WI38 (cell line): ENCODE data around the gene PITPNB.

Experiments
- H3K4me3 ChIP-seq: 2 replicates; pipeline ENCODE4 v1.5.1; 2011; ENCODE audit warnings: low read depth, mild to moderate bottlenecking, control low read depth, low read length
- CTCF ChIP-seq: IDR thresholded peaks from 2 replicates; pipeline ENCODE4 v1.5.1; 2012; ENCODE audit warnings: low read depth, mild to moderate bottlenecking, control low read depth, low read length

PITPNB gene

GRCh38 chr22:27859336-27859735, 59.7 kb downstream of the PITPNB start:
- TF ChIP-seq CTCF: no peak
- H3K4me3 ChIP-seq: no peak overlapping the region; the same call in 1 of the 2 replicates

GRCh38 chr22:27858626-27859025, 60.4 kb downstream of the PITPNB start:
- H3K4me3 ChIP-seq: no peak overlapping the region
- no peak for TF ChIP-seq CTCF

GRCh38 chr22:27857443-27857842, 61.6 kb downstream of the PITPNB start:
- no peak for TF ChIP-seq CTCF

GRCh38 chr22:27856386-27856785, 62.7 kb downstream of the PITPNB start:
- TF ChIP-seq CTCF: no peak
- no peak overlapping the region for H3K4me3 ChIP-seq

More at GRCh38 chr22:27857443-27857842, 61.6 kb downstream of the PITPNB start:
- no peak overlapping the region for H3K4me3 ChIP-seq

GRCh38 chr22:27853424-27853823, 65.6 kb downstream of the PITPNB start:
- no peak for TF ChIP-seq CTCF
- no peak overlapping the region for H3K4me3 ChIP-seq

GRCh38 chr22:27851974-27852746, 66.9 kb downstream of the PITPNB start:
- TF ChIP-seq CTCF: no peak
- no peak overlapping the region for H3K4me3 ChIP-seq

GRCh38 chr22:27850000-27850521, 69.0 kb downstream of the PITPNB start:
- H3K4me3 ChIP-seq: no peak overlapping the region
- TF ChIP-seq CTCF: no peak
